Measurements from ENCODE around the gene HRCT1. TPM values are rescaled to one million over a fixed set of nuclear protein-coding genes. Genes with fewer than 3 reads are reported as not detected.
A peak's percentile ranks its signal among the peaks of the same experiment; 100 is the strongest.

HRCT1 gene
- total RNA-seq, 1 experiment from 2014 or later, result 3.6 TPM

DNA sequence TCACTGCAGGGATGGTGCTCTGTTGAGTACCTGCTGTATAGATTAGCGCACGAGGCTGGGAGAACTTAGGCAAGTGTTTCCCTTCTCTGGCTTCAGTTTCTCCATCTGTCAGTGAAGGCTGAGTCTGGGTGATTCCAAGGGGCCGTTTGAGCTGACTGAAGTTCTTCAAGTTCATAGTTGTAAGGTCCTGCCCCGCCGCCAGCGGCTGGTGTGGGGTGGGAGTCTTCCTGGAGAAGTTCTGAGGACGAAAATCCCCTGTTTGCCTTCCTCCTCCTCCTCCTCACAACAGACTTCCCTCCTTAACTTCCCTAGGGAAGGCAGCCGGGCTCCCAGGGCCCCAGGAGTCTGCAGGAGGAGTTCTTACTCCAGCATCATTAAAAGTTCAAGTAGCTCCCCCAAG is 1.7 kb upstream of the HRCT1 start:
- H3K4me1 ChIP-seq (replicated peaks; ENCODE audit: insufficient read depth), result peaks cover 51% of the 10 kb centered on the region
- TF ChIP-seq, protein P1, sequence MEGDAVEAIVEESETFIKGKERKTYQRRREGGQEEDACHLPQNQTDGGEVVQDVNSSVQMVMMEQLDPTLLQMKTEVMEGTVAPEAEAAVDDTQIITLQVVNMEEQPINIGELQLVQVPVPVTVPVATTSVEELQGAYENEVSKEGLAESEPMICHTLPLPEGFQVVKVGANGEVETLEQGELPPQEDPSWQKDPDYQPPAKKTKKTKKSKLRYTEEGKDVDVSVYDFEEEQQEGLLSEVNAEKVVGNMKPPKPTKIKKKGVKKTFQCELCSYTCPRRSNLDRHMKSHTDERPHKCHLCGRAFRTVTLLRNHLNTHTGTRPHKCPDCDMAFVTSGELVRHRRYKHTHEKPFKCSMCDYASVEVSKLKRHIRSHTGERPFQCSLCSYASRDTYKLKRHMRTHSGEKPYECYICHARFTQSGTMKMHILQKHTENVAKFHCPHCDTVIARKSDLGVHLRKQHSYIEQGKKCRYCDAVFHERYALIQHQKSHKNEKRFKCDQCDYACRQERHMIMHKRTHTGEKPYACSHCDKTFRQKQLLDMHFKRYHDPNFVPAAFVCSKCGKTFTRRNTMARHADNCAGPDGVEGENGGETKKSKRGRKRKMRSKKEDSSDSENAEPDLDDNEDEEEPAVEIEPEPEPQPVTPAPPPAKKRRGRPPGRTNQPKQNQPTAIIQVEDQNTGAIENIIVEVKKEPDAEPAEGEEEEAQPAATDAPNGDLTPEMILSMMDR (conservative IDR thresholded peaks at IDR 0.05), result no peak
- no peak for TF ChIP-seq EZH2 (IDR thresholded peaks at IDR 0.05; ENCODE audit: low read depth)

DNA sequence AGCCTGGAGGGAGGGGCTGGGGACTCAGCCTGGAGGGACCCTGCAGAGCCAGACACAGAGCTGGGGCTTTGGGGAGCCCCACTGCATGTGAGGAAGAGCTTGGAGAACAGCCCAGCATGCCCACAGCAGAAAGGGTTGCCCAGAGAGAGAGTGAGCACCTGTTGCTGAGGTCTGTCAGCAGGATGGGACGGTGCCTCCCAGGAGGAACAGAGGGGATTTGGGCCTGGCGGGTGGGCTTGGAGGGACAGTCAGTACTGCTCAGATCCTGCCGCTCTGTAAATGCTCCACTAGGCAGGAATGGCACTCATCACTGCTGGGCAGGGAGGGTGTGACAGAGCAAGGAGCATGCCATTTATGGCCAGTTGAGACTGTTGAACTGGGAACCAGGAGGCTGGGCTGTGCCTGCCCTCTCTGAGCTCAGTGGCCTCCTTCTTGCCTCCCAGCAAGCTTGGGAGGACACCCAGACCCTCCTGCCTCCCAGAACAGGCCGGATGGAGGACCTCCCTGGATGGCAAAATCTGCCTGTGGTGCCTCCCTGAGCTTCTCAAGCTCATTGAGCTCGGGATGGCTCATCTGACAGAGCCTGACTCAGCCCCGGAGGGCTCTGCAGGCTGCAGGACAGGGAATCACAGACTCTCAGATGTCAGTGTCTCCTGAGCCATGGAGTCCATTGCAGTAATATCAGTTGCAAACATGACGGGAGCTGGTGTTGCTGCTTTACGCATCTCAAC is 786 bp upstream of the HRCT1 start:
- no peaks in the 10 kb centered on the region for H3K9me3 ChIP-seq (ENCODE audit: insufficient read depth, low read depth)
- peak overlapping the region; percentile 65 for H3K4me2 ChIP-seq
- peaks cover 34% of the 10 kb centered on the region for H3F3A ChIP-seq (ENCODE audit: insufficient read depth, low read depth)
- peak overlapping the region; percentile 52 for H3K27ac ChIP-seq
- ChIA-PET POLR2A (ENCODE audit: unreplicated experiment) (no interaction called here), CTCF (interaction anchor here (1.2 kb wide), 1 partner anchor 23 kb away, joined by 4 read pairs; no protein-coding TSS in a partner anchor)
- intact Hi-C loops (cut with micrococcal nuclease; ENCODE audit: unreplicated experiment), result loop anchor here (5.0 kb wide), 1 partner anchor 248 kb away; the partner anchor contains the start of genes CCDC107 and RMRP
- H3K9me2 ChIP-seq (ENCODE audit: insufficient read depth), result no peaks in the 10 kb centered on the region
- no peaks in the 10 kb centered on the region for H4K20me1 ChIP-seq (ENCODE audit: insufficient read depth)
- H3K27me3 ChIP-seq (ENCODE audit: insufficient read depth, low read depth), result no peaks in the 10 kb centered on the region
- no peak for TF ChIP-seq EZH2 (IDR thresholded peaks at IDR 0.05; ENCODE audit: low read depth)
- TF ChIP-seq, protein P1 (conservative IDR thresholded peaks at IDR 0.05), result no peak
- no peak for DNase-seq
- no peaks in the 10 kb centered on the region for H3K36me3 ChIP-seq (ENCODE audit: low read depth)
- H3K4me3 ChIP-seq, result no peak overlapping the region
- no TSS peak for BruUV-seq (replicated peaks)
- H3K4me1 ChIP-seq (replicated peaks; ENCODE audit: insufficient read depth), result peaks cover 60% of the 10 kb centered on the region
- no peaks in the 10 kb centered on the region for H3K79me2 ChIP-seq (ENCODE audit: low read depth)
- no peak overlapping the region for H2AFZ ChIP-seq

More for the DNA sequence above, 1.7 kb upstream of the HRCT1 start:
- H3K4me2 ChIP-seq, result no peak overlapping the region
- H3K27me3 ChIP-seq (ENCODE audit: insufficient read depth, low read depth), result no peaks in the 10 kb centered on the region
- no peak overlapping the region for H3K4me3 ChIP-seq
- no peaks in the 10 kb centered on the region for H3K9me3 ChIP-seq (ENCODE audit: insufficient read depth, low read depth)
- no peak overlapping the region for H3K27ac ChIP-seq
- intact Hi-C loops (cut with micrococcal nuclease; ENCODE audit: unreplicated experiment), result no loop called here
- POLR2A ChIA-PET (ENCODE audit: unreplicated experiment), result no interaction called here
- H3F3A ChIP-seq (ENCODE audit: insufficient read depth, low read depth), result peaks cover 33% of the 10 kb centered on the region
- no TSS peak for BruUV-seq (replicated peaks)
- no peaks in the 10 kb centered on the region for H3K36me3 ChIP-seq (ENCODE audit: low read depth)
- H4K20me1 ChIP-seq (ENCODE audit: insufficient read depth), result no peaks in the 10 kb centered on the region
- H2AFZ ChIP-seq, result no peak overlapping the region
- no peaks in the 10 kb centered on the region for H3K9me2 ChIP-seq (ENCODE audit: insufficient read depth)
- CTCF ChIA-PET, result no interaction called here
- DNase-seq, result no peak
- no peaks in the 10 kb centered on the region for H3K79me2 ChIP-seq (ENCODE audit: low read depth)

DNA sequence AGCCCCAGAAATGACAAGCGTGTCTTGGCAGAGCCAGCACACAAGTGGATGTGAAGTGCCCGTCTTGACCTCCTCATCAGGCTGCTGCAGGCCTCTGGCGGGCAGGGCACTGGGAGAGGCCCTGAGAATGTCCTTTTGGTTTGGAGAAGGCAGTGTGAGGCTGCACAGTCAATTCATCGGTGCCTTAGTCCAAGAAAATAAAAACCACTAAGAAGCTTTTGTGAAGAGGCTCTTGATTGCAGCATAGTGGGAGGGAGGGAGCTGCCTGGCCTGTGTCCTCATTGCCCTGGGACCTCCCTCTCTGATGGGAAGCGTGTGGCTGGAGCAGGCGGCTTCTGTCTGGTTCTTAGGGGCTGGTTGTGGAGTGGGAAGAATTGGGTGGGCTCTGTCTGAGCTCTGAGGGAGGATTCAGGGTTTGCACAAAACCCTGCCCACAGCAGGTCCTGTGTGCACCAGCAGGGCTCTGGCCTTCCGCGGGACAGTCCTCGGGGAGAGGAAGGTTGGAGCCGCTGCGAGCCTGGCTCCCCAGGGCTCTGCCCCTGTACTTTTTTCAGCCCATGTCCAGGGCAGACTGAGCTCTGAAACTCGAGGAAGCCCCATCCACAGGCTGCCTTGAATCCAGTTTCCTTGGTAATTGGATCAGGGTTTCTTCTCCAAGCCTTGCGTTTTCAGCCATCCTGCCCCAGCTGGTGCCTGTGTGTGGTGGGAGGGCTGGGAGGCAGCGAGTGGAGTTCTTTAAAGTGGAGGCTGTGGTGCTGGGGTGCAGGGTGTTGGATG is 1.1 kb downstream of the HRCT1 start:
- no peaks in the 10 kb centered on the region for H3K36me3 ChIP-seq (ENCODE audit: low read depth)
- CTCF ChIA-PET, result no interaction called here
- intact Hi-C loops (cut with micrococcal nuclease; ENCODE audit: unreplicated experiment), result loop anchor here (2.0 to 5.0 kb wide), 3 partner anchors 42 to 250 kb away; partner anchors contain the start of genes CCDC107, FAM221B, RMRP and TMEM8B
- H3K4me2 ChIP-seq, result peak overlapping the region; percentile 78
- H3K9me3 ChIP-seq (ENCODE audit: insufficient read depth, low read depth), result no peaks in the 10 kb centered on the region
- TF ChIP-seq, protein P1 (conservative IDR thresholded peaks at IDR 0.05), result no peak
- no peak for TF ChIP-seq EZH2 (IDR thresholded peaks at IDR 0.05; ENCODE audit: low read depth)
- H2AFZ ChIP-seq, result no peak overlapping the region
- no peak for DNase-seq
- BruUV-seq (replicated peaks), result TSS peak; percentile 44
- POLR2A ChIA-PET (ENCODE audit: unreplicated experiment), result interaction anchor here (0.5 to 1.4 kb wide), 2 partner anchors 17 to 45 kb away, joined by 3 to 4 read pairs; no protein-coding TSS in a partner anchor
- H3K27ac ChIP-seq, result peak overlapping the region; percentile 95
- H3K4me1 ChIP-seq (replicated peaks; ENCODE audit: insufficient read depth), result peaks cover 70% of the 10 kb centered on the region
- 0 out of 2 replicates have a peak overlapping the region, but pooled peaks have one; percentile 5 for H3K4me3 ChIP-seq
- no peaks in the 10 kb centered on the region for H3K9me2 ChIP-seq (ENCODE audit: insufficient read depth)
- no peaks in the 10 kb centered on the region for H3K79me2 ChIP-seq (ENCODE audit: low read depth)
- peaks cover 34% of the 10 kb centered on the region for H3F3A ChIP-seq (ENCODE audit: insufficient read depth, low read depth)
- no peaks in the 10 kb centered on the region for H4K20me1 ChIP-seq (ENCODE audit: insufficient read depth)
- H3K27me3 ChIP-seq (ENCODE audit: insufficient read depth, low read depth), result no peaks in the 10 kb centered on the region

Measured in PC-9 (cell line).